ENCODE measurements around the gene SHPK. TPM values are rescaled to one million over a fixed set of nuclear protein-coding genes. Genes with fewer than 3 reads are reported as not detected.

The SHPK gene
- total RNA-seq, 1 donor from 2014 or later: 7.8 TPM

- no peaks in the 10 kb centered on the region for H3K4me1 Mint-ChIP-seq (ENCODE audit: low read depth, unreplicated experiment)
- Histone ChIP-seq H3K9ac (ENCODE audit: low read length) (no peak overlapping the region), H3K27me3 (ENCODE audit: insufficient read depth, low read length) (no peaks in the 10 kb centered on the region), H3K4me1 (ENCODE audit: insufficient read depth, low read length) (no peaks in the 10 kb centered on the region), H2AFZ (ENCODE audit: low read depth, low read length) (no peak overlapping the region), H3K4me2 (ENCODE audit: low read length) (no peak overlapping the region), H3K79me2 (ENCODE audit: insufficient read depth, low read length) (no peaks in the 10 kb centered on the region), H4K20me1 (ENCODE audit: insufficient read depth, low read length) (no peaks in the 10 kb centered on the region), H3K9me3 (ENCODE audit: insufficient read depth, low read depth, low read length) (no peaks in the 10 kb centered on the region), H3K36me3 (ENCODE audit: insufficient read depth, low read length) (peaks cover 21% of the 10 kb centered on the region), H3K27ac (ENCODE audit: low read depth, low read length) (no peak overlapping the region), H3K4me3 (ENCODE audit: insufficient read depth, low read depth, low read length) (no peak overlapping the region)
- H3K27ac Mint-ChIP-seq (ENCODE audit: unreplicated experiment): no peak overlapping the region
- peaks cover 39% of the 10 kb centered on the region for H3K36me3 Mint-ChIP-seq (ENCODE audit: low read depth, unreplicated experiment)
- H3K9me3 Mint-ChIP-seq (ENCODE audit: unreplicated experiment): no peaks in the 10 kb centered on the region
- FAIRE-seq: no peak
- H3K27me3 Mint-ChIP-seq (ENCODE audit: low read depth, unreplicated experiment): no peaks in the 10 kb centered on the region
- DNase-seq (ENCODE audit: low read depth): no peak
- TF ChIP-seq CTCF (IDR thresholded peaks at IDR 0.05; ENCODE audit: insufficient read depth, low read depth, low read length) (no peak), EZH2 (IDR thresholded peaks at IDR 0.05; ENCODE audit: insufficient read depth, low read length) (no peak)
- H3K4me3 Mint-ChIP-seq (ENCODE audit: unreplicated experiment): no peak overlapping the region
Measured at GRCh38 chr17:3622977-3623594, 13.0 kb downstream of the SHPK start.

- TF ChIP-seq CTCF (IDR thresholded peaks at IDR 0.05; ENCODE audit: insufficient read depth, low read depth, low read length): no peak
- TF ChIP-seq EZH2 (IDR thresholded peaks at IDR 0.05; ENCODE audit: insufficient read depth, low read length): no peak
- H3K4me1 Mint-ChIP-seq (ENCODE audit: low read depth, unreplicated experiment): no peaks in the 10 kb centered on the region
- no peaks in the 10 kb centered on the region for H3K79me2 ChIP-seq (ENCODE audit: insufficient read depth, low read length)
- H3K9ac ChIP-seq (ENCODE audit: low read length): no peak overlapping the region
- H3K9me3 Mint-ChIP-seq (ENCODE audit: unreplicated experiment): no peaks in the 10 kb centered on the region
- no peak for DNase-seq (ENCODE audit: low read depth)
- H3K4me1 ChIP-seq (ENCODE audit: insufficient read depth, low read length): no peaks in the 10 kb centered on the region
- no peak overlapping the region for H2AFZ ChIP-seq (ENCODE audit: low read depth, low read length)
- H3K4me3 Mint-ChIP-seq (ENCODE audit: unreplicated experiment): no peak overlapping the region
- H3K27me3 ChIP-seq (ENCODE audit: insufficient read depth, low read length): no peaks in the 10 kb centered on the region
- FAIRE-seq: no peak
- H4K20me1 ChIP-seq (ENCODE audit: insufficient read depth, low read length): no peaks in the 10 kb centered on the region
- peaks cover 22% of the 10 kb centered on the region for H3K36me3 ChIP-seq (ENCODE audit: insufficient read depth, low read length)
- H3K27me3 Mint-ChIP-seq (ENCODE audit: low read depth, unreplicated experiment): no peaks in the 10 kb centered on the region
- H3K4me3 ChIP-seq (ENCODE audit: insufficient read depth, low read depth, low read length): no peak overlapping the region
- no peak overlapping the region for H3K27ac Mint-ChIP-seq (ENCODE audit: unreplicated experiment)
- no peak overlapping the region for H3K4me2 ChIP-seq (ENCODE audit: low read length)
- no peak overlapping the region for H3K27ac ChIP-seq (ENCODE audit: low read depth, low read length)
- peaks cover 41% of the 10 kb centered on the region for H3K36me3 Mint-ChIP-seq (ENCODE audit: low read depth, unreplicated experiment)
- H3K9me3 ChIP-seq (ENCODE audit: insufficient read depth, low read depth, low read length): no peaks in the 10 kb centered on the region
Measured at GRCh38 chr17:3621146-3621720, 14.8 kb downstream of the SHPK start.

All from astrocyte (in vitro differentiated cells and primary cell).